Activated B cell treated with CpG ODN at 0.5 μM for 24 hours (primary cell): Measurements from ENCODE around the gene PMIS2. TPM values are rescaled to one million over a fixed set of nuclear protein-coding genes. Genes with fewer than 3 reads are reported as not detected.

ENCODE experiments used
- ATAC-seq: fragments of 200-7000 bp; cut with Tn5 transposase; one replicate; pipeline ENCODE4 v1.10.0; 2021; ENCODE audit warnings: low read depth, mild to moderate bottlenecking, moderate library complexity
- CTCF ChIA-PET: fragments of 350-600 bp; sonication (Branson Sonifier 250); formaldehyde crosslinking; loops from one replicate; lab custom pipeline; 2021; ENCODE audit warnings: antibody characterized with exemption; lab: Charles Lee
- POLR2A ChIA-PET: fragments of 350-600 bp; sonication (Branson Sonifier 250); formaldehyde crosslinking; loops from one replicate; lab custom pipeline; 2021; ENCODE audit warnings: antibody characterized with exemption; lab: Charles Lee
- DNase-seq: peaks from one replicate; pipeline ENCODE4 v3.0.0; 2022
- H3K27ac Mint-ChIP-seq: one replicate; pipeline ENCODE4 v1.8.0; 2020; ENCODE audit warnings: mixed read lengths
- H3K27me3 Mint-ChIP-seq: one replicate; pipeline ENCODE4 v1.8.0; 2021; ENCODE audit warnings: mixed read lengths
- H3K36me3 Mint-ChIP-seq: one replicate; pipeline ENCODE4 v1.8.0; 2021; ENCODE audit warnings: low read depth, mixed read lengths
- H3K4me1 Mint-ChIP-seq: one replicate; pipeline ENCODE4 v1.8.0; 2021; ENCODE audit warnings: mixed read lengths
- H3K4me3 Mint-ChIP-seq: one replicate; pipeline ENCODE4 v1.8.0; 2020; ENCODE audit warnings: mild to moderate bottlenecking, mixed read lengths
- H3K9me3 Mint-ChIP-seq: one replicate; pipeline ENCODE4 v1.8.0; 2020; ENCODE audit warnings: mixed read lengths
- intact Hi-C: fragments of 100-400 bp; cut with micrococcal nuclease; formaldehyde crosslinking; loops from one replicate; pipeline ENCODE4 v1.15.1; 2024
- total RNA-seq: library from RNA; stranded (reverse); gene quantifications from 2 replicates; pipeline ENCODE4 v1.2.3, GENCODE V29; 2022
- TF ChIP-seq, protein P1 (sequence below): fragments of 200-600 bp; IDR thresholded peaks from one replicate; pipeline ENCODE4 v1.8.0; 2022; ENCODE audit warnings: antibody characterized with exemption, mild to moderate bottlenecking

PMIS2 gene
- total RNA-seq, 1 donor from 2014 or later, result not detected

DNA sequence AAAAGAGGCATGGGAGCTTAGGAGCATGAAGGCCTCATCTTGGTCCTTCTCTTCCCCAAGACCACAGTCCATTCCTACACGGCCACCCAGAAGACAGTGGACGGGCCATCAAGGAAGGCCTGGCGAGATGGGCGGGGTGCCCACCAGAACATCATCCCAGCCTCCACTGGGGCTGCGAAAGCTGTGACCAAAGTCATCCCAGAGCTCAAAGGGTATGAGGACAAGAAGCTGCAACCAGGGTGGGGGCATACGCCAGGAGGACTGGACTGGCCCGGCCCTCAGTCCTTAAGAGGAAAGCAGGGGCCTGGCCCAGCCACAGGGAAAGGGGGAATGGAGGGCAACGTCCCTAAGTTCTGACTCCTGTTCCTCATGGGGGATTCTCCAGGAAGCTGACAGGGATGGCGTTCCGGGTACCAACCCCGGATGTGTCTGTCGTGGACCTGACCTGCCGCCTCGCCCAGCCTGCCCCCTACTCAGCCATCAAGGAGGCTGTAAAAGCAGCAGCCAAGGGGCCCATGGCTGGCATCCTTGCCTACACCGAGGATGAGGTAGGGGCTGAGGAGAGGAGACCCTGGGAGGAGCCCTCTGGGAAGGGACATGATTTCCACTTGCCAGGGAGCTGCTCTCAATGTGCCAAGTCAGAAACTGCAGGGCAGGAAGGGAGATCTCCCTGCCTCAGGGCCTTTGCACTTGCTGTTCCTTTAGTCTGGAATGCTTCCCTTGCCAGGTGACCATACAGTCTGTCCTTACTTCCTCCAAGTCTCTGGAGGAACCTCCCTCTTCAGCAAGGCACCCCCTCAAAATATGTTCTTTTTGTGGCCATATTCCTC, 42.5 kb upstream of the PMIS2 start:
- Mint-ChIP-seq H3K4me3 (no peak overlapping the region), H3K4me1 (peaks cover 37% of the 10 kb centered on the region), H3K27ac (no peak overlapping the region), H3K36me3 (peaks cover 14% of the 10 kb centered on the region), H3K9me3 (no peaks in the 10 kb centered on the region), H3K27me3 (no peaks in the 10 kb centered on the region)
- intact Hi-C loops, result no loop called here
- ChIA-PET CTCF (no interaction called here), POLR2A (interaction anchor here (0.7 to 0.8 kb wide), 2 partner anchors 166 to 320 kb away, joined by 3 to 7 read pairs; no protein-coding TSS in a partner anchor)
- TF ChIP-seq, protein P1, sequence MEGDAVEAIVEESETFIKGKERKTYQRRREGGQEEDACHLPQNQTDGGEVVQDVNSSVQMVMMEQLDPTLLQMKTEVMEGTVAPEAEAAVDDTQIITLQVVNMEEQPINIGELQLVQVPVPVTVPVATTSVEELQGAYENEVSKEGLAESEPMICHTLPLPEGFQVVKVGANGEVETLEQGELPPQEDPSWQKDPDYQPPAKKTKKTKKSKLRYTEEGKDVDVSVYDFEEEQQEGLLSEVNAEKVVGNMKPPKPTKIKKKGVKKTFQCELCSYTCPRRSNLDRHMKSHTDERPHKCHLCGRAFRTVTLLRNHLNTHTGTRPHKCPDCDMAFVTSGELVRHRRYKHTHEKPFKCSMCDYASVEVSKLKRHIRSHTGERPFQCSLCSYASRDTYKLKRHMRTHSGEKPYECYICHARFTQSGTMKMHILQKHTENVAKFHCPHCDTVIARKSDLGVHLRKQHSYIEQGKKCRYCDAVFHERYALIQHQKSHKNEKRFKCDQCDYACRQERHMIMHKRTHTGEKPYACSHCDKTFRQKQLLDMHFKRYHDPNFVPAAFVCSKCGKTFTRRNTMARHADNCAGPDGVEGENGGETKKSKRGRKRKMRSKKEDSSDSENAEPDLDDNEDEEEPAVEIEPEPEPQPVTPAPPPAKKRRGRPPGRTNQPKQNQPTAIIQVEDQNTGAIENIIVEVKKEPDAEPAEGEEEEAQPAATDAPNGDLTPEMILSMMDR, result no peak
- DNase-seq, result no peak
- no peak for ATAC-seq

DNA sequence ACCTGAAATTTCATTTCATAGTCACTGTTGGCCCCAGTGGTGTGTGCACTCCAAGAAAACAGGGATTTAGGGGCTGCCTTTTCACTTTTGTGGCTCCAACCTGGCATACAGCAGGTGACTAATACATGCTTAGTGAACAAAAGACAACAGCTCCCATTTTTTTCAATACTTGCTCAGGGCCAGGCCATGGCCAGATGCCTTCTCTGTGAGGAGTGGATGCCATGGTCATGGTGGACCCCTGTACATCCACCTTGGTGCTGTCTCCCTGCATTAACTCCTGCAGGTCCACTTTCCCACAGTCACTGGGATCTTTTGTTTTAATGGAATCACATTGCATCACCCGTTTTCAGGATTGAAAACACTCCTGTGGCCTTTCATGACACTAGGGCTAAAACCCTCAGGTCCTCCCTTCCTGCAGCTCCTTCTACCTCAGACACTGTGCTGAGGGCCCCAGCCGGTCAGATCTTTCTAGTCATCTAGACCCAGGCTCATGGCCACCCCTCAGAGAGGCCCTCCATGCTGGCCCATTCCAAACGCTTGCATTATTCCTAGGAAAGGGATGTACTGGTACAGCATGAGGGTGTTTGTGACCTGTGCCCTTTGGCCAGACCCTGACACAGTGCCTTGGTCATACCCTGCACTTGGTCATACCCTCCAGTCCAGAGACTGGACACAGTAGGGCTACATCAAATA, 41.7 kb upstream of the PMIS2 start:
- intact Hi-C loops, result no loop called here
- H3K36me3 Mint-ChIP-seq, result peaks cover 17% of the 10 kb centered on the region
- ChIA-PET POLR2A (interaction anchor here (0.8 to 1.0 kb wide), 2 partner anchors 99 to 321 kb away, joined by 3 read pairs; no protein-coding TSS in a partner anchor), CTCF (no interaction called here)
- H3K4me3 Mint-ChIP-seq, result peak overlapping the region; percentile 88
- H3K27me3 Mint-ChIP-seq, result no peaks in the 10 kb centered on the region
- H3K27ac Mint-ChIP-seq, result peak overlapping the region; percentile 79
- DNase-seq (no peak), ATAC-seq (no peak)
- H3K9me3 Mint-ChIP-seq, result no peaks in the 10 kb centered on the region
- peaks cover 45% of the 10 kb centered on the region for H3K4me1 Mint-ChIP-seq
- TF ChIP-seq, protein P1, result no peak

DNA sequence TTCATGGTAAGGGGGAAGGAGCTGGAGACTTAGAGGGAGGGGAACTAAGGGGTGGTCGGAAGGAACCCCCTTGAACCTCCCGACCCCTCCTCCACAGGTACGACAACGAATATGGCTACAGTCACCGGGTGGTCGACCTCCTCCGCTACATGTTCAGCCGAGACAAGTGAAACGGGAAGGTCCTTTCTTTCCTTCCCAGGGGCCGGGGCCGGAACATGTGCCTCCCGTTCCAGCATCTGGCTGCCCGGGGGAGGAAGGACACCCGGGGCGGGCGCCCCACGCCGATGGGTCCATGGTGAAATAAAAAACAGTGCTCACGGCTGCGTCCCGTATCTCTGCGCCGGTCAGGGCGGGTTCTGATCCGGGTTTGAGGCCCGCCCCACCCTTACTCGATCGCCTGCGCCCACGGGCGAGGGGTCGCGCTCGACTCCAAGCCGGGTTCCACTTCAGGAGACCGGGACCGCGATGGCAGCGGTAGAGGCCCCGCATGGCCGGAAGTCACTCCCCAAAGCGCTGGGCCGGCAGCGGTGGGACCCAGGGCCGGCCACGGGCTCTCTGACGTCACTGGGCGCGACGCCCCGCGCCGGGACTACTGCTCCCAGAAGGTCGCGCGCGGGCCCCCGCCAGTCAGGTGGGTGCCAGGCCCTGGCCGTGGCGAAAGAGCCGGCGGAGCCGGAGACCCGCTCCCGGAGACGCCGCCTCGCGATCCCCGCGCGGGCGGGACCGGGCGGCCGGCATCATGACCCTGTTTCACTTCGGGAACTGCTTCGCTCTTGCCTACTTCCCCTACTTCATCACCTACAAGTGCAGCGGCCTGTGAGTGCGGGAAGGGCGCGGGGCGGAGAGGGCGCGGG, 40.7 kb upstream of the PMIS2 start, which contains the start of gene TMEM147:
Gene TMEM147, plus strand, starts transcription at position 626 of the 854 bp plus-strand sequence. Its CDS starts 114 bp downstream, at position 740.
- Mint-ChIP-seq H3K27me3 (no peaks in the 10 kb centered on the region), H3K36me3 (peaks cover 20% of the 10 kb centered on the region), H3K9me3 (no peaks in the 10 kb centered on the region), H3K27ac (peak within 1 kb of the TSS; percentile 79), H3K4me3 (peak within 1 kb of the TSS; percentile 88), H3K4me1 (peaks cover 44% of the 10 kb centered on the region)
- CTCF ChIA-PET, result no interaction called here
- TF ChIP-seq, protein P1, result no peak
- ATAC-seq (peak; percentile 89), DNase-seq (peak; percentile 84)
- intact Hi-C loops, result loop anchor here (1.0 to 5.0 kb wide), 5 partner anchors 35 to 386 kb away; partner anchors contain the start of genes ETV2, HAUS5, HSPB6 and PROSER3
- POLR2A ChIA-PET, result interaction anchor here (0.9 to 1.0 kb wide), 2 partner anchors 98 to 103 kb away, joined by 3 read pairs; partner anchors contain the start of gene COX6B1

DNA sequence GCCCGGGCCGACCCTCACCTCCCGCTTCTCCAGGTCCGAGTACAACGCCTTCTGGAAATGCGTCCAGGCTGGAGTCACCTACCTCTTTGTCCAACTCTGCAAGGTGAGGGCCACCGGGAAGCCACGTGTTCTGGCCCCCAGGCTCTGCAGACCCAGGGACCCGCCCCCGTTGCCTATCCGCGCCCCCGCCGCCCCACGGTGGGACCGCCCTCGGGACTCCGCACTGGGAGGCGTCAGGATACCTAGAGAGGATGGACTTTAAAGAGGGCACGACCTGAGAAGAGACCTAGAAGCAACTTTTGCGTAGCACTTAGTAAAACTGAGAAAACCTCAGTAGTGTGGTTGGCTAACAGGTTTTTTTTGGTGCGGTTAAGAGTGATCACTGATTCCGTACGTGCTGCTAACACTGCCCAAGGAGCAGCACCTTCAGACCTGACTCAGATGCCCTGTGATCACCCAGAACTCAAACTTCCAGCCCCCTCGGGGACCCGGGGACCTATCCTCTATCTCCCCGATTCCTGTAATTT, 40.1 kb upstream of the PMIS2 start:
- H3K4me3 Mint-ChIP-seq, result peak overlapping the region; percentile 88
- ChIA-PET POLR2A (no interaction called here), CTCF (no interaction called here)
- peak overlapping the region; percentile 72 for H3K27ac Mint-ChIP-seq
- peaks cover 23% of the 10 kb centered on the region for H3K36me3 Mint-ChIP-seq
- no peak for DNase-seq
- TF ChIP-seq, protein P1, result no peak
- H3K9me3 Mint-ChIP-seq, result no peaks in the 10 kb centered on the region
- peaks cover 37% of the 10 kb centered on the region for H3K4me1 Mint-ChIP-seq
- no peaks in the 10 kb centered on the region for H3K27me3 Mint-ChIP-seq
- peak; percentile 52 for ATAC-seq
- intact Hi-C loops, result loop anchor here (1.0 to 5.0 kb wide), 5 partner anchors 36 to 385 kb away; partner anchors contain the start of genes ETV2, HAUS5, HSPB6 and PROSER3
